Heart left ventricle (tissue), 16 donors: ENCODE results near the gene CBX1. TPM values are rescaled to one million over a fixed set of nuclear protein-coding genes. Genes with fewer than 3 reads are reported as not detected.

Experiments used
- ATAC-seq, 4 donors: fragments of 200-7000 bp; cut with Tn5 transposase; one replicate each; pipeline ENCODE4 v1.9.1; 2020 to 2022; ENCODE audit warnings: moderate library complexity in 4 of 4, mild to moderate bottlenecking in 3 of 4, moderate number of reproducible peaks in 1 of 4
- DNase-seq, 5 donors: peaks; one replicate each; pipeline ENCODE4 v3.0.0-alpha.2; 2020
- H3K27ac ChIP-seq, 12 donors: fragments of 200-600 bp; sonication (generic) in 4 of 12; one replicate each; pipeline versions ENCODE4 v1.5.0 to v1.8.0; 2016 to 2022; ENCODE audit warnings: mild to moderate bottlenecking in 2 of 12
- H3K27me3 ChIP-seq, 9 donors: fragments of 200-600 bp; sonication (generic) in 2 of 9; one replicate each; pipeline versions ENCODE4 v1.5.1 to v1.8.0; 2016 to 2022; ENCODE audit warnings: mild to moderate bottlenecking in 3 of 9
- H3K36me3 ChIP-seq, 9 donors: fragments of 200-600 bp; sonication (generic) in 2 of 9; one replicate each; pipeline versions ENCODE4 v1.5.0 to v1.8.0; 2018 to 2022; ENCODE audit warnings: mild to moderate bottlenecking in 2 of 9
- H3K4me1 ChIP-seq, 12 donors: fragments of 200-600 bp; sonication (generic) in 4 of 12; one replicate each; pipeline versions ENCODE4 v1.5.0 to v1.8.0; 2016 to 2022; ENCODE audit warnings: mild to moderate bottlenecking in 3 of 12
- H3K4me3 ChIP-seq, 12 donors: fragments of 200-600 bp; sonication (generic) in 4 of 12; one replicate each; pipeline versions ENCODE4 v1.5.0 to v1.8.0; 2017 to 2022; ENCODE audit warnings: mild to moderate bottlenecking in 9 of 12, moderate library complexity in 4 of 12
- H3K9me3 ChIP-seq, 12 donors: fragments of 200-600 bp; sonication (generic) in 4 of 12; one replicate each; pipeline versions ENCODE4 v1.5.0 to v1.8.0; 2016 to 2022; ENCODE audit warnings: mild to moderate bottlenecking in 1 of 12
- CTCF ChIP-seq, 12 donors: fragments of 200-600 bp; sonication (generic) in 4 of 12; IDR thresholded peaks; one replicate each; pipeline versions ENCODE4 v1.5.0 to v1.8.0; 2018 to 2022; ENCODE audit warnings: antibody characterized with exemption in 12 of 12, mild to moderate bottlenecking in 5 of 12
- POLR2A ChIP-seq, 2 donors: fragments of 450-650 bp; IDR thresholded peaks; one replicate each; pipeline ENCODE4 v1.6.1; 2017; ENCODE audit warnings: antibody characterized with exemption in 2 of 2, mild to moderate bottlenecking in 2 of 2, moderate library complexity in 2 of 2
- WGBS, 4 donors: extraction: QIAGEN DNeasy Blood & Tissue Kit in 2 of 4; methylation state at CpG; one replicate each; pipeline versions ENCODE4 v1.1.5 to v1.1.7; 2013 to 2018; 5-methylcytosine and 5-hydroxymethylcytosine counted together
- intact Hi-C, 10 donors: fragments of 100-400 bp; cut with DNase I; formaldehyde crosslinking; loops; one replicate each; pipeline versions ENCODE4 v1.11.1 to v1.14.2; 2022
- polyA plus RNA-seq, 2 donors: library from polyadenylated mRNA; stranded (reverse); fragments of 200-250 nt; gene quantifications; one replicate each; pipeline ENCODE4 v1.2.3, GENCODE V29; 2013
- total RNA-seq, 9 donors: library from RNA; depleted of rRNA in 2 of 9; stranded (reverse); fragments of >200 nt in 2 of 9; fragmentation: NEBNext Ultra II Directional in 3 of 9; extraction: Animal tissue kit (Norgen Biotek cat#: 25700) in 3 of 9; gene quantifications; one replicate each; pipeline versions ENCODE4 v1.1.0 to v1.2.4, GENCODE V29; 2016 to 2023
- donor health status: ischemic (EF 13 %, LVEDD 7.1; RV severe dilation, severe dysfunction).
- donor health status: healthy with polysubstance abuse.
- donor health status: DM: no; HTN: yes; CAD: no.
- donor health status: DM: no; HTN: no; CAD: no.
- donor health status: ischemic (EF 25% LVEDD 6.9; RV normal size, moderate dysfunction).
- donor health status: ischemic (EF 25% LVEDD 5.7; RV mildly dilated, moderate dysfunction).
- donor health status: healthy.
- donor health status: DM: yes; HTN: yes; CAD: no.
- donor health status: ischemic (EF 35%, LVEDD 5.7; RV mildly dilated, moderate dysfunction).
- donor health status: nonischemic (EF 11% LVEDD 7.7; RV severe dilation, severe dysfunction).
- donor health status: DM: yes; HTN: yes; CAD: no.
- donor health status: PGD.
- donor health status: ischemic (EF 29% LVEDD 5.4; RV normal size, mild dysfunction).
- donor health status: nonischemic (EF 23%, LVEDD 6.1; RV moderate dilation, normal function).

The CBX1 gene
- total and polyA plus RNA-seq, 11 donors, result 24.6 to 51.7 (median 37.9) TPM

GRCh38 chr17:48148854-48149786 is 47.8 kb upstream of the CBX1 start:
- intact Hi-C loops, result loop anchor here in 1 of 10 donors (10.0 kb wide), 1 partner anchor 466 kb away; the partner anchor contains the start of genes HOXB7 and HOXB8
- H3K9me3 ChIP-seq, result no peaks in the 10 kb centered on the region
- H3K27me3 ChIP-seq, result peaks cover 5 to 94% (median 22%) of the 10 kb centered on the region in 9 donors
- H3K36me3 ChIP-seq, result no peaks in the 10 kb centered on the region
- DNase-seq (no peak), ATAC-seq (no peak)
- H3K27ac ChIP-seq, result no peak overlapping the region
- TF ChIP-seq POLR2A (IDR thresholded peaks at IDR 0.05), result no peak
- no peak for TF ChIP-seq CTCF (IDR thresholded peaks at IDR 0.05)
- 46 to 55% (median 49%) methylated on average over 16 of the region's 16 CpGs for WGBS, 4 donors
- no peaks in the 10 kb centered on the region for H3K4me1 ChIP-seq
- no peak overlapping the region for H3K4me3 ChIP-seq

GRCh38 chr17:48148029-48148770 is 46.9 kb upstream of the CBX1 start:
- no peaks in the 10 kb centered on the region for H3K9me3 ChIP-seq
- TF ChIP-seq CTCF (IDR thresholded peaks at IDR 0.05), result no peak
- TF ChIP-seq POLR2A (IDR thresholded peaks at IDR 0.05), result no peak
- H3K4me3 ChIP-seq, result no peak overlapping the region
- H3K4me1 ChIP-seq, result no peaks in the 10 kb centered on the region
- intact Hi-C loops, result loop anchor here in 1 of 10 donors (10.0 kb wide), 1 partner anchor 467 kb away; the partner anchor contains the start of genes HOXB7 and HOXB8
- no peaks in the 10 kb centered on the region for H3K36me3 ChIP-seq
- H3K27me3 ChIP-seq, result peaks cover 5 to 96% (median 28%) of the 10 kb centered on the region in 9 donors
- WGBS, 4 donors, result 76 to 81% (median 80%) methylated on average over 14 of the region's 14 CpGs
- ATAC-seq (no peak), DNase-seq (no peak)
- no peak overlapping the region for H3K27ac ChIP-seq

GRCh38 chr17:48144976-48145798 is 43.9 kb upstream of the CBX1 start:
- ATAC-seq, result no peak
- peaks cover 1 to 84% (median 26%) of the 10 kb centered on the region in 9 donors for H3K27me3 ChIP-seq
- intact Hi-C loops, result loop anchor here in 1 of 10 donors (10.0 kb wide), 1 partner anchor 470 kb away; the partner anchor contains the start of genes HOXB7 and HOXB8

More at GRCh38 chr17:48144976-48145798, 43.9 kb upstream of the CBX1 start:
- Histone ChIP-seq H3K4me3 (no peak overlapping the region), H3K4me1 (peaks cover 0 to 7% (median 0%) of the 10 kb centered on the region in 12 donors), H3K9me3 (no peaks in the 10 kb centered on the region), H3K27ac (no peak overlapping the region), H3K36me3 (no peaks in the 10 kb centered on the region)
- 88 to 97% (median 90%) methylated on average over 3 of the region's 3 CpGs for WGBS, 4 donors
- DNase-seq, result no peak
- no peak for TF ChIP-seq CTCF (IDR thresholded peaks at IDR 0.05)
- TF ChIP-seq POLR2A (IDR thresholded peaks at IDR 0.05), result no peak
